A549 (cell line): Measurements from ENCODE around the gene TFF2.

Experiments
- ATOH8 ChIP-seq: fragments of 250-450 bp; sonication (Bioruptor Pico); IDR thresholded peaks from 2 replicates; pipeline ENCODE4 v1.5.0; 2020; ENCODE audit warnings: low read depth, mild to moderate bottlenecking, moderate library complexity
- POLR2A ChIP-seq: IDR thresholded peaks from 2 replicates; pipeline ENCODE4 v1.6.1; 2012; ENCODE audit warnings: mild to moderate bottlenecking, low read length

DNA sequence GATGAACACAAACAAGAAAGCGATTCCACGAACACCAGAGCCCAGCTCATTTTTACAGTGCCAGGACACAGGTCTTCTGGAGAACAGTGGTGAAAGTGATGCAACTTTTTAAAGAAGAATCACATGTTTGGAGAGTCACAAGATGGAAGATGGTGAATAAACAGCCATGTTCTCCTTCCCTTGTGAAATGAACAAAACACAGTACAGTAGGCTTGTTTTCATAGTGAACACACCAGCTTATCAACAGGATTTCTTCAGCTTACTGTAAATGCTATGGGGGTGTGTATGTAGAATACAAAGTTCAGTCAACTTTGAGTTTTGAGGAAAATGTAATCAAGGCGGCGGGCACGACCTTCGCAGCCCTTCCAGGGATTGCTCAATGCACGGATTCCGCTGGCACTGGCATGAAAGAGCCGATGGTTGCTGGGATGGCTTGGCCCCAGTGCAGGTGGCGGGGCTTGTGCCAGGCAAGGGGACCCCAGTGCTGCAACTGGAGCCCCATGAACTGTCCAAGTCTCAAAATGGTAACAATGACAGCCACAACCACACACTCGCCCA, 35.3 kb upstream of the TFF2 start:
- TF ChIP-seq ATOH8 (CRISPR knock-in tag) = no peak
- no peak for TF ChIP-seq POLR2A
